HCT116 (cell line): ENCODE results near the gene INSR. TPM values are rescaled to one million over a fixed set of nuclear protein-coding genes. Genes with fewer than 3 reads are reported as not detected.
A peak's percentile ranks its signal among the peaks of the same experiment; 100 is the strongest.

Experiments used
- ATAC-seq: fragments of 200-7000 bp; cut with Tn5 transposase; 2 replicates; pipeline ENCODE4 v1.9.1; 2020; ENCODE audit warnings: mild to moderate bottlenecking, moderate library complexity
- BruUV-seq: library from RNA; stranded (reverse); fragments of 400-500 nt; replicated peaks from 2 replicates; lab custom pipeline; 2021; lab: Mats Ljungman, UMichigan
- CTCF ChIA-PET: fragments of 300-600 bp; sonication (Branson Sonifier 250); formaldehyde crosslinking; loops from one replicate; lab custom pipeline; 2021; ENCODE audit warnings: antibody characterized with exemption; lab: Charles Lee
- POLR2A ChIA-PET: fragments of 300-600, 350-600 bp; sonication (Branson Sonifier 250); formaldehyde crosslinking; loops from one replicate; lab custom pipeline; 2021; ENCODE audit warnings: antibody characterized with exemption; lab: Charles Lee
- RAD21 ChIA-PET, 2 experiments: fragments of 300-600 bp; sonication (Branson Sonifier 250); formaldehyde crosslinking; loops; one replicate each; lab custom pipeline; 2023; ENCODE audit warnings: low total read pairs in 2 of 2; ENCODE audit not compliant: uncharacterized antibody in 2 of 2, unreplicated experiment in 2 of 2, low non-redundant PET in 1 of 2; lab: Charles Lee
- DNase-seq: peaks from one replicate; pipeline ENCODE4 v3.0.0-alpha.2; 2010; ENCODE audit warnings: low read depth, low spot score
- H2AFZ ChIP-seq: fragments of 200-600 bp; shearing (Covaris generic), sonication (generic); 2 replicates; pipeline ENCODE4 v1.6.1; 2017; ENCODE audit warnings: low read depth, mixed run types, mixed read lengths, antibody characterized with exemption, low read length; ENCODE audit not compliant: poor library complexity, severe bottlenecking
- H3K27ac ChIP-seq: 2 replicates; pipeline ENCODE4 v1.5.1; 2012; ENCODE audit warnings: low read depth, low read length
- H3K27me3 ChIP-seq: fragments of 200-600 bp; sonication (generic); 2 replicates; pipeline ENCODE4 v1.6.1; 2016; ENCODE audit warnings: mixed run types, low read length, mixed read lengths; ENCODE audit not compliant: insufficient read depth
- H3K36me3 ChIP-seq, 2 experiments: fragments of 200-500 bp in 1 of 2; fragments of 200-600 bp in 1 of 2; sonication (Bioruptor generic) in 1 of 2; sonication (generic) in 1 of 2; 2 replicates each; pipeline versions ENCODE4 v1.5.1 to v1.6.1; 2014 to 2016; ENCODE audit warnings: low read length in 2 of 2, inconsistent platforms in 1 of 2, mixed read lengths in 1 of 2, mixed run types in 1 of 2; ENCODE audit not compliant: insufficient read depth in 2 of 2, control insufficient read depth in 1 of 2
- H3K4me1 ChIP-seq, 2 experiments: fragments of 200-600 bp in 1 of 2; sonication (generic) in 1 of 2; 2 replicates each; pipeline versions ENCODE4 v1.5.1 to v1.6.1; 2012 to 2017; ENCODE audit warnings: low read length in 2 of 2, inconsistent platforms in 1 of 2, mild to moderate bottlenecking in 1 of 2, mixed read lengths in 1 of 2, mixed run types in 1 of 2, moderate library complexity in 1 of 2; ENCODE audit not compliant: insufficient read depth in 2 of 2, control insufficient read depth in 1 of 2
- H3K4me2 ChIP-seq: fragments of 200-600 bp; sonication (generic); 2 replicates; pipeline ENCODE4 v1.6.1; 2017; ENCODE audit warnings: mixed run types, low read length, mixed read lengths
- H3K4me3 ChIP-seq, 2 experiments: fragments of 200-600 bp in 1 of 2; sonication (generic) in 1 of 2; replicated peaks in 1 of 2; 2 replicates each; pipeline ENCODE4 v1.5.1; 2011 to 2016; ENCODE audit warnings: low read length in 2 of 2, control low read depth in 1 of 2, low read depth in 1 of 2, mild to moderate bottlenecking in 1 of 2, mixed read lengths in 1 of 2, mixed run types in 1 of 2
- H3K79me2 ChIP-seq: fragments of 200-600 bp; sonication (generic); 2 replicates; pipeline ENCODE4 v1.6.1; 2017; ENCODE audit warnings: mild to moderate bottlenecking, mixed run types, low read length, moderate library complexity, mixed read lengths; ENCODE audit not compliant: insufficient read depth
- H3K9ac ChIP-seq: fragments of 200-600 bp; sonication (generic); 2 replicates; pipeline ENCODE4 v1.6.1; 2016; ENCODE audit warnings: low read length, mixed read lengths
- H3K9me2 ChIP-seq: fragments of 200-600 bp; sonication (generic), shearing (Covaris generic); 2 replicates; pipeline ENCODE4 v1.6.1; 2017; ENCODE audit warnings: mixed run types, mild to moderate bottlenecking, moderate library complexity; ENCODE audit not compliant: insufficient read depth
- H3K9me3 ChIP-seq, 2 experiments: fragments of 200-500 bp in 1 of 2; fragments of 200-600 bp in 1 of 2; sonication (Bioruptor generic) in 1 of 2; sonication (generic) in 1 of 2; 2 replicates each; pipeline ENCODE4 v1.6.1; 2014 to 2017; ENCODE audit warnings: low read length in 2 of 2, mixed read lengths in 2 of 2, inconsistent platforms in 1 of 2, low read depth in 1 of 2, mild to moderate bottlenecking in 1 of 2, mixed run types in 1 of 2, moderate library complexity in 1 of 2; ENCODE audit not compliant: control insufficient read depth in 1 of 2, insufficient read depth in 1 of 2
- H4K20me1 ChIP-seq: fragments of 200-600 bp; sonication (generic), shearing (Covaris generic); 2 replicates; pipeline ENCODE4 v1.6.1; 2017; ENCODE audit warnings: mixed run types, mild to moderate bottlenecking, moderate library complexity; ENCODE audit not compliant: insufficient read depth
- CEBPB ChIP-seq: IDR thresholded peaks from 2 replicates; pipeline ENCODE4 v1.6.1; 2012; ENCODE audit warnings: low read depth
- EGR1 ChIP-seq: IDR thresholded peaks from 2 replicates; pipeline ENCODE4 v1.6.1; 2012; ENCODE audit warnings: low read depth
- MAX ChIP-seq: IDR thresholded peaks from 2 replicates; pipeline ENCODE4 v1.6.1; 2012
- RAD21 ChIP-seq: IDR thresholded peaks from 2 replicates; pipeline ENCODE4 v1.6.1; 2012; ENCODE audit warnings: low read depth, mild to moderate bottlenecking
- SIN3A ChIP-seq: IDR thresholded peaks from 2 replicates; pipeline ENCODE4 v1.6.1; 2012; ENCODE audit warnings: low read depth
- SP1 ChIP-seq: IDR thresholded peaks from 2 replicates; pipeline ENCODE4 v1.6.1; 2012; ENCODE audit warnings: low read depth
- TCF7L2 ChIP-seq: IDR thresholded peaks from 2 replicates; pipeline ENCODE4 v1.7.0; 2011; ENCODE audit warnings: borderline replicate concordance, inconsistent platforms; ENCODE audit not compliant: insufficient read depth, insufficient read length; ENCODE audit errors: extremely low read depth
- YY1 ChIP-seq: IDR thresholded peaks from 2 replicates; pipeline ENCODE4 v1.6.1; 2011; ENCODE audit warnings: low read length, low read depth, moderate library complexity, mild to moderate bottlenecking; ENCODE audit not compliant: insufficient replicate concordance; ENCODE audit errors: extremely low read depth
- ZFX ChIP-seq: fragments of 450-650 bp; IDR thresholded peaks from 2 replicates; pipeline ENCODE4 v1.6.1; 2017
- intact Hi-C: fragments of 100-400 bp; cut with micrococcal nuclease; formaldehyde crosslinking; loops from 2 replicates; pipeline ENCODE4 v1.10.0; 2022
- total RNA-seq: library from RNA; stranded (reverse); gene quantifications from one replicate; pipeline ENCODE4 v1.2.1, GENCODE V29; 2021; ENCODE audit not compliant: unreplicated experiment
- TF ChIP-seq, protein P1 (sequence below): IDR thresholded peaks from 2 replicates; pipeline ENCODE4 v1.6.1; 2012
- TF ChIP-seq, protein P2 (sequence below), 3 experiments: fragments of 200-600 bp in 1 of 3; sonication (generic) in 1 of 3; IDR thresholded peaks in 2 of 3; conservative IDR thresholded peaks in 1 of 3; 2 replicates each; pipeline ENCODE4 v1.5.1; 2012 to 2017; ENCODE audit warnings: low read depth in 2 of 3, low read length in 2 of 3, antibody characterized with exemption in 1 of 3, borderline replicate concordance in 1 of 3, control low read depth in 1 of 3, mild to moderate bottlenecking in 1 of 3, mixed read lengths in 1 of 3, mixed run types in 1 of 3, moderate library complexity in 1 of 3; ENCODE audit not compliant: insufficient read depth in 1 of 3

The INSR gene
- total RNA-seq, 1 experiment from 2014 or later, result 25.4 TPM

DNA sequence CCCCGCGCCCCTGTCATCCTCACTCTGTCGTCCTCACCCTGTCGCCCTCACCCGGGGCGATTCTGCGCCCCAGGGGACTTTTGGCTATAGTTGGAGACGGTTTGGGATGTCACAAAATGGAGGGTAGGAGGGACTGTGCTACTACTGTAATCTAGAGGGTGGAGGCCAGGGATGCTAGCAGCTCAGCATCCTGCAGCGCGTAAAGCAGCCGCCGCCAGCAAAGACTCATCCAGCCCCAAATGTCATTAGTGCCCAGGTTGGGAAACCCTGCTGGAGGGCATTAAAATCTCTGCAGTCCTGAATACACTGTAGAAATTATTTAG is 224.3 kb downstream of the INSR start:
- no peak for TF ChIP-seq CEBPB
- intact Hi-C loops, result loop anchor here (1.0 kb wide), 1 partner anchor 28 kb away; no protein-coding TSS in a partner anchor
- BruUV-seq, result no TSS peak
- peak overlapping the region; percentile 92 for H3K4me2 ChIP-seq
- CTCF ChIA-PET, result interaction anchor here (0.8 to 1.3 kb wide), 2 partner anchors 57 to 944 kb away, joined by 3 read pairs; no protein-coding TSS in a partner anchor
- H3K27me3 ChIP-seq, result no peaks in the 10 kb centered on the region
- peak overlapping the region; percentile 99 for H2AFZ ChIP-seq
- RAD21 ChIA-PET, result interaction anchor here in 1 of 2 experiments (0.6 kb wide), 2 partner anchors 271 to 1261 kb away, joined by 5 to 6 read pairs; no protein-coding TSS in a partner anchor
- no peak; the same call in 1 of the 2 replicates for ATAC-seq
- peak overlapping the region; percentile 75 for H3K27ac ChIP-seq
- H3K36me3 ChIP-seq, result peaks cover 17 to 24% of the 10 kb centered on the region in 2 experiments
- H4K20me1 ChIP-seq, result no peaks in the 10 kb centered on the region
- H3K9me3 ChIP-seq, result no peaks in the 10 kb centered on the region
- H3K79me2 ChIP-seq, result peaks cover 18% of the 10 kb centered on the region
- peak overlapping the region; percentile 79 to 96 for H3K4me3 ChIP-seq
- peaks cover 8 to 11% of the 10 kb centered on the region in 2 experiments; a peak in 3 of 4 replicates for H3K4me1 ChIP-seq
- peak overlapping the region; percentile 74 for H3K9ac ChIP-seq
- DNase-seq, result no peak
- H3K9me2 ChIP-seq, result no peaks in the 10 kb centered on the region
- POLR2A ChIA-PET, result interaction anchor here (0.9 to 1.7 kb wide), 3 partner anchors 8 to 57 kb away, joined by 3 to 10 read pairs (median 3); no protein-coding TSS in a partner anchor

DNA sequence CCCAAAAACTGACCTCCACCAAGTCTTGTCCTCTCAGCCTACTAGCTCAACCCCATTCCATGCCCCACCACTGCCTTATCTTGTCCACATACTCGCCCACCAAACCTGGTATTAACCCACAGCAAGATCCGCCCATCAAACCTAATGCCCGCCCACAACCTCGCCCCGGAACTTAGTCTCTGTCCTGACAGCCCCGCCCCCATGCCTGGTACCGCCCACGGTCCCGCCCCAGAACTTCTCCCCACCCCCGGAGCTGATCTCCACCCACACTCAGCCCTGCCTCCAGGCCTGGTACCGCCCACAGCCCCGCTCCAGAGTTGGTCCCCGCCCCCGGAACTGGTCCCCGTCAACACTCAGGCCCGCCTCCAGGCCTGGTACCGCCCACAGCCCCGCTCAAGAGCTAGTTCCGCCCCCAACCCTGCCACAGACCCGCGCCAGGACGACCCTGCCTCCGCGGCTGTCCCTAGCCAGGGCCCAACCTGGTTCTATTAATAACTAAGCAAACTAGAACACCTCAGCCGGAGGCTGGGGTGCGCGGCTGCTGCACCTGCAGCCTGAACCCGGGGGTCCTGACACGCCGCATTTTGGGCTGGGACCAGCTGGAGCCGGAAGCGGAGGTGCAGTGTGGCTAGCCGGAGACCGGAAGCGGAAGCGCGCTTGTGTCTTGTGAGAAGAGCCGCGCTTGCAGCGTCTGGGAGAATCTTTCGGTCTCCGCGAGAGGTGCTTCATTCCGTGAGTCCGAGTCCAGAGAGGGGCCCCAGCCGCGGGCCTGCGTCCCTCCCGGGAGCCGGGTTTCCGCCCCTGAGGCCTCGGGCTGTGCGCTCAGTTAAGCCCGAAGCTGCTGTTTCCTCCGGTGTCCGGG is 224.9 kb downstream of the INSR start, which contains the start of gene ZNF557:
Gene ZNF557 (plus strand): TSS at position 662 of the 862 bp plus-strand sequence. CDS start 5,372 bp downstream, outside the sequence.
- Histone ChIP-seq H2AFZ (peak within 1 kb of the TSS; percentile 99), H3K9ac (peak within 1 kb of the TSS; percentile 74), H3K9me3 (no peaks in the 10 kb centered on the region), H3K27ac (peak within 1 kb of the TSS; percentile 75), H3K79me2 (peaks cover 18% of the 10 kb centered on the region), H3K4me1 (peaks cover 8 to 11% of the 10 kb centered on the region in 2 experiments; a peak in 3 of 4 replicates), H3K9me2 (no peaks in the 10 kb centered on the region), H4K20me1 (no peaks in the 10 kb centered on the region), H3K4me2 (peak within 1 kb of the TSS; percentile 92), H3K27me3 (no peaks in the 10 kb centered on the region), H3K36me3 (peaks cover 17 to 22% of the 10 kb centered on the region in 2 experiments), H3K4me3 (peak within 1 kb of the TSS; percentile 79 to 96)
- CTCF ChIA-PET, result interaction anchor here (0.7 to 1.3 kb wide), 6 partner anchors 30 to 943 kb away, joined by 3 to 4 read pairs (median 3); no protein-coding TSS in a partner anchor
- DNase-seq (peak; percentile 96), ATAC-seq (peak; percentile 99)
- POLR2A ChIA-PET, result interaction anchor here (0.7 to 1.7 kb wide), 4 partner anchors 9 to 57 kb away, joined by 3 to 10 read pairs (median 4); no protein-coding TSS in a partner anchor
- RAD21 ChIA-PET, result interaction anchor here in 1 of 2 experiments (0.6 to 0.8 kb wide), 3 partner anchors 56 to 1262 kb away, joined by 3 to 6 read pairs (median 5); no protein-coding TSS in a partner anchor
- no TSS peak for BruUV-seq
- intact Hi-C loops, result loop anchor here (1.0 kb wide), 1 partner anchor 29 kb away; no protein-coding TSS in a partner anchor
- TF ChIP-seq MAX (peak; percentile 78), EGR1 (peak; percentile 89), RAD21 (no peak), ZFX (peak; percentile 52; the same call in 1 of the 2 replicates), TCF7L2 (peak; percentile 54), SIN3A (peak; percentile 81), YY1 (no peak), SP1 (no peak)
- TF ChIP-seq, protein P1, sequence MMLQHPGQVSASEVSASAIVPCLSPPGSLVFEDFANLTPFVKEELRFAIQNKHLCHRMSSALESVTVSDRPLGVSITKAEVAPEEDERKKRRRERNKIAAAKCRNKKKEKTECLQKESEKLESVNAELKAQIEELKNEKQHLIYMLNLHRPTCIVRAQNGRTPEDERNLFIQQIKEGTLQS, result no peak
- TF ChIP-seq, protein P2, sequence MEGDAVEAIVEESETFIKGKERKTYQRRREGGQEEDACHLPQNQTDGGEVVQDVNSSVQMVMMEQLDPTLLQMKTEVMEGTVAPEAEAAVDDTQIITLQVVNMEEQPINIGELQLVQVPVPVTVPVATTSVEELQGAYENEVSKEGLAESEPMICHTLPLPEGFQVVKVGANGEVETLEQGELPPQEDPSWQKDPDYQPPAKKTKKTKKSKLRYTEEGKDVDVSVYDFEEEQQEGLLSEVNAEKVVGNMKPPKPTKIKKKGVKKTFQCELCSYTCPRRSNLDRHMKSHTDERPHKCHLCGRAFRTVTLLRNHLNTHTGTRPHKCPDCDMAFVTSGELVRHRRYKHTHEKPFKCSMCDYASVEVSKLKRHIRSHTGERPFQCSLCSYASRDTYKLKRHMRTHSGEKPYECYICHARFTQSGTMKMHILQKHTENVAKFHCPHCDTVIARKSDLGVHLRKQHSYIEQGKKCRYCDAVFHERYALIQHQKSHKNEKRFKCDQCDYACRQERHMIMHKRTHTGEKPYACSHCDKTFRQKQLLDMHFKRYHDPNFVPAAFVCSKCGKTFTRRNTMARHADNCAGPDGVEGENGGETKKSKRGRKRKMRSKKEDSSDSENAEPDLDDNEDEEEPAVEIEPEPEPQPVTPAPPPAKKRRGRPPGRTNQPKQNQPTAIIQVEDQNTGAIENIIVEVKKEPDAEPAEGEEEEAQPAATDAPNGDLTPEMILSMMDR (IDR thresholded peaks at IDR 0.05 in 2 of 3, conservative IDR thresholded peaks at IDR 0.05 in 1 of 3; ENCODE audit: borderline replicate concordance in 1 of 3, insufficient read depth in 1 of 3, low read depth in 2 of 3, low read length in 2 of 3), result no peak
